Measurements from ENCODE around the gene CCL14.

- no peak for TF ChIP-seq CTCF (IDR thresholded peaks at IDR 0.05; ENCODE audit: low read depth, low read length)
- TF ChIP-seq EZH2phosphoT487 (IDR thresholded peaks at IDR 0.05; ENCODE audit: low read depth) = no peak
Measured at GRCh38 chr17:35948092-35948491, 38.4 kb downstream of the CCL14 start.

All from OCI-LY3 (cell line).